ENCODE measurements around the gene UGT1A8. TPM values are rescaled to one million over a fixed set of nuclear protein-coding genes. Genes with fewer than 3 reads are reported as not detected.

UGT1A8 gene
- total and polyA plus RNA-seq, 2 experiments from 2014 or later: 0.45 TPM; not detected in 1

GRCh38 chr2:233761040-233761769, 143.8 kb downstream of the UGT1A8 start (continued):
- no peak for TF ChIP-seq CTCF (conservative IDR thresholded peaks at IDR 0.05; ENCODE audit: low read depth in 2 of 2)
- TF ChIP-seq STAT1 (IDR thresholded peaks at IDR 0.05; ENCODE audit: unreplicated experiment): no peak
- TF ChIP-seq POLR2AphosphoS5 (IDR thresholded peaks at IDR 0.05; ENCODE audit: low read depth): no peak
- TF ChIP-seq NANOG (IDR thresholded peaks at IDR 0.05; ENCODE audit: borderline replicate concordance): no peak
- TF ChIP-seq ZNF331 (CRISPR knock-in tag; IDR thresholded peaks at IDR 0.05; ENCODE audit: low read depth): no peak

- no peaks in the 10 kb centered on the region for H3K4me1 ChIP-seq (ENCODE audit: insufficient read depth)
- Mint-ChIP-seq H3K27me3 (ENCODE audit: insufficient read depth, low read depth, poor library complexity) (no peaks in the 10 kb centered on the region), H3K36me3 (ENCODE audit: low read depth) (no peaks in the 10 kb centered on the region; the same call in 2 of the 3 replicates), H3K27ac (no peak overlapping the region), H3K4me1 (peaks cover 9% of the 10 kb centered on the region), H3K9me3 (peaks cover 1% of the 10 kb centered on the region; the same call in 2 of the 3 replicates), H3K4me3 (no peak overlapping the region)
- no peaks in the 10 kb centered on the region; the same call in 1 of the 2 replicates for H3K9me2 ChIP-seq (ENCODE audit: insufficient read depth)
- H3K27me3 ChIP-seq (ENCODE audit: insufficient read depth): no peaks in the 10 kb centered on the region
- no peak overlapping the region for H3K27ac ChIP-seq (ENCODE audit: low read depth)
- H3K4me3 ChIP-seq: no peak overlapping the region
- H3K79me2 ChIP-seq (replicated peaks; ENCODE audit: insufficient read depth): no peaks in the 10 kb centered on the region
- H3K4me2 ChIP-seq: no peak overlapping the region
- no peak overlapping the region for H2AFZ ChIP-seq
- DNase-seq (ENCODE audit: low spot score) (no peak), ATAC-seq (no peak)
- no peaks in the 10 kb centered on the region for H3K36me3 ChIP-seq (ENCODE audit: insufficient read depth)
- H4K20me1 ChIP-seq (replicated peaks; ENCODE audit: insufficient read depth): no peaks in the 10 kb centered on the region
- H3F3A ChIP-seq (replicated peaks; ENCODE audit: low read depth): no peaks in the 10 kb centered on the region
- no peak for TF ChIP-seq POLR2AphosphoS5 (IDR thresholded peaks at IDR 0.05; ENCODE audit: low read depth)
- TF ChIP-seq EZH2phosphoT487 (IDR thresholded peaks at IDR 0.05; ENCODE audit: unreplicated experiment): no peak
- TF ChIP-seq NANOG (IDR thresholded peaks at IDR 0.05; ENCODE audit: borderline replicate concordance): no peak
- TF ChIP-seq STAT1 (IDR thresholded peaks at IDR 0.05; ENCODE audit: unreplicated experiment): no peak
- no peak for TF ChIP-seq CTCF (conservative IDR thresholded peaks at IDR 0.05; ENCODE audit: low read depth in 2 of 2)
- TF ChIP-seq ETS1 (IDR thresholded peaks at IDR 0.05): no peak
- TF ChIP-seq CREB1 (CRISPR knock-in tag; IDR thresholded peaks at IDR 0.05; ENCODE audit: low read depth): no peak
- TF ChIP-seq ZNF331 (CRISPR knock-in tag; IDR thresholded peaks at IDR 0.05; ENCODE audit: low read depth): no peak
- no peak for TF ChIP-seq REST (IDR thresholded peaks at IDR 0.05; ENCODE audit: unreplicated experiment)
Measured at GRCh38 chr2:233764264-233764663, 146.8 kb downstream of the UGT1A8 start.
